SK-N-SH (cell line): ENCODE results near the gene THUMPD2. TPM values are rescaled to one million over a fixed set of nuclear protein-coding genes. Genes with fewer than 3 reads are reported as not detected.

Source experiments
- CTCF ChIA-PET: fragments of 300-600, 350-600 bp; formaldehyde crosslinking; extraction: SDS; loops from one replicate; lab custom pipeline; 2021; lab: Yijun Ruan, JAX
- POLR2A ChIA-PET: fragments of 350-600 bp; sonication (Branson Sonifier 250); formaldehyde crosslinking; extraction: SDS; loops from one replicate; lab custom pipeline; 2020; ENCODE audit warnings: antibody characterized with exemption, inconsistent platforms; lab: Yijun Ruan, JAX
- DNase-seq: peaks from one replicate; pipeline ENCODE4 v3.0.0; 2012
- H2AFZ ChIP-seq: fragments of 200-600 bp; sonication (generic); 2 replicates; pipeline ENCODE4 v1.8.1; 2016; ENCODE audit warnings: antibody characterized with exemption, mild to moderate bottlenecking, low read depth
- H3F3A ChIP-seq: fragments of 200-600 bp; sonication (generic); replicated peaks from 2 replicates; pipeline ENCODE3; 2016; ENCODE audit warnings: antibody characterized with exemption, mild to moderate bottlenecking; ENCODE audit not compliant: insufficient read depth
- H3K27ac ChIP-seq, 2 experiments: fragments of 200-500 bp in 1 of 2; fragments of 200-600 bp in 1 of 2; sonication (Bioruptor generic) in 1 of 2; sonication (generic), shearing (Covaris generic) in 1 of 2; 2 replicates each; pipeline versions ENCODE4 v1.5.1 to v1.6.1; 2014 to 2016; ENCODE audit warnings: low read depth in 2 of 2, inconsistent platforms in 1 of 2, low read length in 1 of 2, mild to moderate bottlenecking in 1 of 2, mixed read lengths in 1 of 2
- H3K27me3 ChIP-seq: fragments of 200-600 bp; sonication (generic), shearing (Covaris generic); 2 replicates; pipeline ENCODE4 v1.6.1; 2016; ENCODE audit warnings: mixed run types; ENCODE audit not compliant: insufficient read depth
- H3K36me3 ChIP-seq, 2 experiments: fragments of 200-500 bp in 1 of 2; fragments of 200-600 bp in 1 of 2; sonication (Bioruptor generic) in 1 of 2; sonication (generic) in 1 of 2; replicated peaks in 1 of 2; 2 replicates each; pipeline versions ENCODE3 to v1.5.1; 2014 to 2016; ENCODE audit warnings: low read length in 1 of 2, mild to moderate bottlenecking in 1 of 2; ENCODE audit not compliant: insufficient read depth in 2 of 2, control insufficient read depth in 1 of 2
- H3K4me1 ChIP-seq, 2 experiments: fragments of 200-500 bp in 1 of 2; fragments of 200-600 bp in 1 of 2; sonication (Bioruptor generic) in 1 of 2; sonication (generic), shearing (Covaris generic) in 1 of 2; 2 replicates each; pipeline versions ENCODE4 v1.5.1 to v1.6.1; 2014 to 2016; ENCODE audit warnings: low read depth in 1 of 2, low read length in 1 of 2, mixed run types in 1 of 2; ENCODE audit not compliant: insufficient read depth in 2 of 2, control insufficient read depth in 1 of 2
- H3K4me2 ChIP-seq: fragments of 200-600 bp; sonication (generic), shearing (Covaris generic); 2 replicates; pipeline ENCODE4 v1.6.1; 2017; ENCODE audit warnings: mixed run types
- H3K4me3 ChIP-seq, 2 experiments: fragments of 200-500 bp in 1 of 2; fragments of 200-600 bp in 1 of 2; sonication (Bioruptor generic) in 1 of 2; sonication (generic), shearing (Covaris generic) in 1 of 2; 2 replicates each; pipeline versions ENCODE4 v1.5.1 to v1.8.1; 2014 to 2016; ENCODE audit warnings: low read depth in 2 of 2, inconsistent platforms in 1 of 2, low read length in 1 of 2, mild to moderate bottlenecking in 1 of 2, mixed read lengths in 1 of 2, moderate library complexity in 1 of 2
- H3K79me2 ChIP-seq: fragments of 200-600 bp; sonication (generic); 2 replicates; pipeline ENCODE4 v1.8.1; 2017; ENCODE audit warnings: mild to moderate bottlenecking; ENCODE audit not compliant: insufficient read depth
- H3K9ac ChIP-seq: fragments of 200-600 bp; sonication (generic); 2 replicates; pipeline ENCODE4 v1.6.1; 2017; ENCODE audit warnings: mixed run types
- H3K9me2 ChIP-seq: fragments of 200-600 bp; sonication (generic); 2 replicates; pipeline ENCODE4 v1.6.1; 2017; ENCODE audit warnings: mixed run types
- H3K9me3 ChIP-seq: fragments of 200-600 bp; sonication (generic); 2 replicates; pipeline ENCODE4 v1.6.1; 2017; ENCODE audit warnings: mixed run types, mild to moderate bottlenecking, moderate library complexity
- H4K20me1 ChIP-seq: fragments of 200-600 bp; sonication (generic); 2 replicates; pipeline ENCODE4 v1.6.1; 2017; ENCODE audit warnings: mild to moderate bottlenecking, mixed run types; ENCODE audit not compliant: insufficient read depth
- CHD2 ChIP-seq: fragments of 150-350 bp; IDR thresholded peaks from 2 replicates; pipeline ENCODE4 v1.6.1; 2018; ENCODE audit warnings: low read length; ENCODE audit not compliant: partially characterized antibody
- ELF1 ChIP-seq: IDR thresholded peaks from 2 replicates; pipeline ENCODE4 v1.4.0; 2012
- EZH2phosphoT487 ChIP-seq: fragments of 200-600 bp; sonication (generic); IDR thresholded peaks from 2 replicates; pipeline ENCODE4 v1.6.1; 2017; ENCODE audit warnings: low read depth, mixed run types, mild to moderate bottlenecking, antibody characterized with exemption, moderate library complexity, borderline replicate concordance
- FOSL2 ChIP-seq: IDR thresholded peaks from 2 replicates; pipeline ENCODE4 v1.4.0; 2012; ENCODE audit warnings: low read depth, mild to moderate bottlenecking, moderate library complexity, borderline replicate concordance
- FOXJ3 ChIP-seq: sonication (generic); formaldehyde crosslinking; IDR thresholded peaks from 2 replicates; pipeline ENCODE4 v1.5.1; 2020; ENCODE audit warnings: mild to moderate bottlenecking, missing genetic modification reagents
- FOXM1 ChIP-seq: IDR thresholded peaks from 2 replicates; pipeline ENCODE4 v1.4.0; 2012; ENCODE audit warnings: low read depth, mild to moderate bottlenecking
- GATA2 ChIP-seq: sonication (generic); formaldehyde crosslinking; IDR thresholded peaks from 2 replicates; pipeline ENCODE4 v1.5.0; 2020; ENCODE audit warnings: mild to moderate bottlenecking, missing genetic modification reagents
- JUND ChIP-seq: IDR thresholded peaks from 2 replicates; pipeline ENCODE4 v1.4.0; 2012
- MEF2A ChIP-seq: IDR thresholded peaks from 2 replicates; pipeline ENCODE4 v1.4.0; 2012; ENCODE audit warnings: low read depth, borderline replicate concordance
- MXI1 ChIP-seq: IDR thresholded peaks from 2 replicates; pipeline ENCODE4 v1.6.1; 2012; ENCODE audit warnings: mild to moderate bottlenecking, low read depth, low read length, improper control_type of control experiment
- NFIC ChIP-seq: IDR thresholded peaks from 2 replicates; pipeline ENCODE4 v1.4.0; 2012; ENCODE audit warnings: borderline replicate concordance
- POLR2AphosphoS5 ChIP-seq: IDR thresholded peaks from 2 replicates; pipeline ENCODE4 v1.6.1; 2012; ENCODE audit warnings: low read depth, low read length
- RAD21 ChIP-seq: IDR thresholded peaks from 2 replicates; pipeline ENCODE4 v1.6.1; 2012; ENCODE audit warnings: mild to moderate bottlenecking, low read length
- RCOR1 ChIP-seq: fragments of 150-350 bp; IDR thresholded peaks from 2 replicates; pipeline ENCODE4 v1.6.1; 2017; ENCODE audit warnings: antibody characterized with exemption, low read length
- RXRA ChIP-seq: IDR thresholded peaks from 2 replicates; pipeline ENCODE4 v1.4.0; 2012; ENCODE audit warnings: low read depth, mild to moderate bottlenecking, borderline replicate concordance
- SIN3A ChIP-seq: IDR thresholded peaks from 2 replicates; pipeline ENCODE4 v1.6.1; 2012; ENCODE audit warnings: low read depth, mild to moderate bottlenecking, low read length, moderate library complexity, borderline replicate concordance
- WGBS: methylation state at CpG from one replicate; pipeline ENCODE4 v1.1.6; 2017; ENCODE audit warnings: low lambda C conversion rate; 5-methylcytosine and 5-hydroxymethylcytosine counted together
- polyA plus RNA-seq, 3 experiments: library from polyadenylated mRNA; depleted of rRNA; stranded (reverse); fragments of >200 nt; gene quantifications; 2 replicates each; pipeline ENCODE4 v1.2.3, GENCODE V29; 2012
- TF ChIP-seq, protein P1 (sequence below): IDR thresholded peaks from 2 replicates; pipeline ENCODE4 v1.4.0; 2012; ENCODE audit warnings: low read depth
- TF ChIP-seq, protein P2 (sequence below): fragments of 150-350 bp; IDR thresholded peaks from 2 replicates; pipeline ENCODE4 v1.6.1; 2016; ENCODE audit warnings: mild to moderate bottlenecking, low read depth, low read length
- TF ChIP-seq, protein P3 (sequence below): IDR thresholded peaks from 2 replicates; pipeline ENCODE4 v1.4.0; 2012; ENCODE audit warnings: low read depth, borderline replicate concordance
- TF ChIP-seq, protein P4 (sequence below): IDR thresholded peaks from 2 replicates; pipeline ENCODE4 v1.4.0; 2012; ENCODE audit warnings: low read depth, borderline replicate concordance

THUMPD2 gene
- polyA plus RNA-seq, 1 of the 3 experiments (the other 2 are of a cell fraction), result 5.3 TPM

DNA sequence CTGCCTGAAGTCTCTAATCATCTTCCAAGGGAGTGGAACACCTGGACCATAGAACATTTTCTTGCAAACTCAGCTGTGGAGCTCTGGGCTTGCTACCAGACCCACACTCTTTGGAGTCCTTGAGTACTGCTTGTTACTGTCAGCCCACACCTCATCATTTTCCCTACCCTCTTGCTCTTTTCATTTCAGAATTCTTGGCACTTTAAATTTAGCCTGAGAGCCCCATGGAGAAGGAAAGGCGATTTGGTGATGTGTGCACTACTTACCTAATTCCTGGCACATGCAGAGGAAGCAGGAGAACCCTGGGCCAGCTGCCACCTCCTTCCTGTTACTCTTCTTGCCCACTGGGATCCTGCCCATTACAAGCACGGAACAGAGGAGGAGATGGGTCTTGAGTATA is 81.6 kb downstream of the THUMPD2 start:
- Histone ChIP-seq H4K20me1 (no peaks in the 10 kb centered on the region), H3K9ac (no peak overlapping the region), H3K79me2 (no peaks in the 10 kb centered on the region), H3K27me3 (no peaks in the 10 kb centered on the region), H3F3A (no peaks in the 10 kb centered on the region), H3K9me3 (peaks cover 26% of the 10 kb centered on the region), H3K4me1 (peaks cover 0 to 6% of the 10 kb centered on the region in 2 experiments; a peak in 1 of 4 replicates), H3K4me2 (no peak overlapping the region), H3K27ac (no peak overlapping the region), H3K4me3 (no peak overlapping the region), H3K9me2 (no peaks in the 10 kb centered on the region), H3K36me3 (peaks cover 0 to 6% of the 10 kb centered on the region in 2 experiments), H2AFZ (no peak overlapping the region)
- POLR2A ChIA-PET, result no interaction called here
- DNase-seq, result no peak
- TF ChIP-seq, protein P1, sequence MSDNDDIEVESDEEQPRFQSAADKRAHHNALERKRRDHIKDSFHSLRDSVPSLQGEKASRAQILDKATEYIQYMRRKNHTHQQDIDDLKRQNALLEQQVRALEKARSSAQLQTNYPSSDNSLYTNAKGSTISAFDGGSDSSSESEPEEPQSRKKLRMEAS, result no peak
- TF ChIP-seq GATA2 (CRISPR knock-in tag) (no peak), EZH2phosphoT487 (no peak), POLR2AphosphoS5 (no peak), RCOR1 (no peak), FOXJ3 (no peak), NFIC (no peak), MEF2A (no peak), RAD21 (no peak), ELF1 (no peak), CHD2 (no peak), JUND (no peak), FOXM1 (no peak), SIN3A (no peak), FOSL2 (no peak), MXI1 (no peak), RXRA (no peak)
- TF ChIP-seq, protein P2, sequence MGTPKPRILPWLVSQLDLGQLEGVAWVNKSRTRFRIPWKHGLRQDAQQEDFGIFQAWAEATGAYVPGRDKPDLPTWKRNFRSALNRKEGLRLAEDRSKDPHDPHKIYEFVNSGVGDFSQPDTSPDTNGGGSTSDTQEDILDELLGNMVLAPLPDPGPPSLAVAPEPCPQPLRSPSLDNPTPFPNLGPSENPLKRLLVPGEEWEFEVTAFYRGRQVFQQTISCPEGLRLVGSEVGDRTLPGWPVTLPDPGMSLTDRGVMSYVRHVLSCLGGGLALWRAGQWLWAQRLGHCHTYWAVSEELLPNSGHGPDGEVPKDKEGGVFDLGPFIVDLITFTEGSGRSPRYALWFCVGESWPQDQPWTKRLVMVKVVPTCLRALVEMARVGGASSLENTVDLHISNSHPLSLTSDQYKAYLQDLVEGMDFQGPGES, result no peak
- TF ChIP-seq, protein P3, sequence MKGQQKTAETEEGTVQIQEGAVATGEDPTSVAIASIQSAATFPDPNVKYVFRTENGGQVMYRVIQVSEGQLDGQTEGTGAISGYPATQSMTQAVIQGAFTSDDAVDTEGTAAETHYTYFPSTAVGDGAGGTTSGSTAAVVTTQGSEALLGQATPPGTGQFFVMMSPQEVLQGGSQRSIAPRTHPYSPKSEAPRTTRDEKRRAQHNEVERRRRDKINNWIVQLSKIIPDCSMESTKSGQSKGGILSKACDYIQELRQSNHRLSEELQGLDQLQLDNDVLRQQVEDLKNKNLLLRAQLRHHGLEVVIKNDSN, result no peak
- TF ChIP-seq, protein P4, sequence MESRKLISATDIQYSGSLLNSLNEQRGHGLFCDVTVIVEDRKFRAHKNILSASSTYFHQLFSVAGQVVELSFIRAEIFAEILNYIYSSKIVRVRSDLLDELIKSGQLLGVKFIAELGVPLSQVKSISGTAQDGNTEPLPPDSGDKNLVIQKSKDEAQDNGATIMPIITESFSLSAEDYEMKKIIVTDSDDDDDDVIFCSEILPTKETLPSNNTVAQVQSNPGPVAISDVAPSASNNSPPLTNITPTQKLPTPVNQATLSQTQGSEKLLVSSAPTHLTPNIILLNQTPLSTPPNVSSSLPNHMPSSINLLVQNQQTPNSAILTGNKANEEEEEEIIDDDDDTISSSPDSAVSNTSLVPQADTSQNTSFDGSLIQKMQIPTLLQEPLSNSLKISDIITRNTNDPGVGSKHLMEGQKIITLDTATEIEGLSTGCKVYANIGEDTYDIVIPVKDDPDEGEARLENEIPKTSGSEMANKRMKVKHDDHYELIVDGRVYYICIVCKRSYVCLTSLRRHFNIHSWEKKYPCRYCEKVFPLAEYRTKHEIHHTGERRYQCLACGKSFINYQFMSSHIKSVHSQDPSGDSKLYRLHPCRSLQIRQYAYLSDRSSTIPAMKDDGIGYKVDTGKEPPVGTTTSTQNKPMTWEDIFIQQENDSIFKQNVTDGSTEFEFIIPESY, result no peak
- CTCF ChIA-PET, result interaction anchor here (0.7 to 4.0 kb wide), 25 partner anchors 8 to 468 kb away, joined by 3 to 53 read pairs (median 4); no protein-coding TSS in a partner anchor
- WGBS, result 50% methylated on average over 2 of the region's 2 CpGs
